Brain pericyte (primary cell): ENCODE measurements around the gene PTPRM.
"Not testable (repeated sequence)": the region's sequence is repeated elsewhere in the genome, so short reads cannot be mapped to it uniquely, and the experiment has no call there.

ENCODE experiments used
- DNase-seq: peaks from one replicate; pipeline ENCODE4 v3.0.0-alpha.2; 2012; ENCODE audit warnings: low read depth, low spot score

Gene PTPRM

DNA sequence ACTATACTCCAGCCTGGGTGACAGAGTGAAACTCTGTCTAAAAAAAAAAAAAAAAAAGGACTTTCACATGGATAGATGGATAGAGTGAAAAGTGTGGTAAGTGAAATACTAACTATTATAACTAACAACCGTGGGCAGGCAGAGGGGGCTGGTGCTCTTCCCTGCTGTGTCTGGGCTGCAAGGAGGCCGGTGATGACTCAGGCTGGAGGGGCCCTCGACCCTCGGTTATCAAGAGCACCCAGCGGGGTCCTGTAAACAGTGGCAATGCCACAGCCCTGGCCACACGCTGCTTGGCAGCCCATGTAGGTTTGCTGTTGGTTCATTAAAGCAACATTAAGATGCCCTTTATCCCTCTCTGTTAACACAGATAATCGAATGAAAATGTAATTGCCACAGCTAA is 857.4 kb downstream of the PTPRM start:
- no peak for DNase-seq

DNA sequence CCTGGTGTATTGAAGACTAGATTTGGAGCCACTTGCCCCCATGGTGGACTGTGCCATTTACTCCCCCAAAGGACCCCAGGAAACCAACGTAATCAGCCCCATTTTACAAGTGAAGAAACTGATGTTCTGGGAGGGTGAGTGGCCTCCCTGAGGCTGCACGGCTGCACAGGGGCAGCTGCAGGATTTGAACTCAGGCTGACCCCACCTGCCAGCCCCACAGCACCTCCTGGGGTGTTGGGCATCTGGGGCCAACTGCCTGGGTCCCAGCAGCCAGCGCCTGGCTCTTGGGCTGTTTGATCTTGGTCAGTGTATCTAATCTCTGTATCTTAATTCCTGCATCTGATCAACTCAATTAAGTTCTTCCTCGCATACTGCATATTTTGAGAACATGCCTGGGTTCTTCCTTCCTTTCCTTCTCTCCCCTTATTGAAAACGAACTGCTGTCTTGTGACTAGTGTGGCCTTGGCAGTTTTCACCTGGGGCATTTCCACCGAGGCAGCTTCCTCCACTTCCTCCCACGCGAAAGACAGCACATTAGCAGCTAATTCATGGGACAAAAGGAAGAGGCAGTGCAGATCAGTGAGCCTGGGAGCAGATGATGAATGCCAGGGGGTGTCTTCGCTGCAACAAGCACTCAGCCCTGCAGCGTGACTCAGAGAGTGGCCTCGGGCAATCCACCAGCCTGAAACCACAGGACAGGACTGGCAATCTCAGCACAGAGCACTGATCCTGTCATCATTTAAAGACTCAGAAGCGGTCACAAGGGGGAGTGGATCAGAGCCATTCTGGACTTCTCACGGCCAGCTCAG is 858.0 kb downstream of the PTPRM start:
- DNase-seq, result no peak

GRCh38 chr18:8426401-8426800 is 859.3 kb downstream of the PTPRM start:
- no peak for DNase-seq

DNA sequence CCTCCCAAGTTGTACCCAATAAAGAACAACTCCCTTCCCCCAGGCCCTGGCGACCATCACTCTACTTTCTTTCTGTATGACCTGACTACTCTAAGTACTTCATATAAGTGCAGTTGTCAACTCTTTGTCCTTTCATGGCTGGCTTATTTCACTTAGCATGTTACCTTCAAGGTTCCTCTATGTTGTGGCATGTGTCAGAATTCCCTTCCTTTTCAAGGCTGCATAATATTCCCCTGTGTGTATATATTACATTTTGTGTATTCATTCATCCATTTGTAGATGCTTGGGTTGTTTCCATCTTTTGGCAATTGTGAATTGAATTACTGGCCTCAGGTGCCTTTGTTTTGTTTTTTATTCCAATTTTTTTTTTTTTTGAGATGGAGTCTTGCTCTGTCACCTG is 860.2 kb downstream of the PTPRM start:
- no peak for DNase-seq

DNA sequence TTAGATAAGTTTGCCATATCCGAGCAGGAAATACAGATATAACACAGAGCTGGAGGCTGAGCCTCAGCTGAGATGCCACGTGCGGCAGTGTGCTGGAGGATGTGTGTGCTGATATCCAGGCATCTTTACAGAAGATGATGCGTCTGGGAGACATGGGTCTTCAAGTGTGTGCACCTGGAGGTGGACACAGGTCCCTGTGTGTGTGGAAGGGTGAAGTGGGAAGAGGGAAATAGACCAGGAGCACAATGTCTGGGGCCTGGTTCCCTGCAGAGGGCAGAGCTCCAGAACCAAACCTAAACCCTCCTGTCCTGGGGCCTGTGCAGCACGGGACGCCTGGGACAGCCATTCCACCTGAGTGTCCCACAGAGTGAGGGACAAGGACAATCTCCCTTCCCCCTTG is 861.8 kb downstream of the PTPRM start:
- no peak for DNase-seq

GRCh38 chr18:8431036-8431435 is 863.9 kb downstream of the PTPRM start:
- no peak for DNase-seq

GRCh38 chr18:8433323-8433722 is 866.2 kb downstream of the PTPRM start:
- DNase-seq, result no peak

DNA sequence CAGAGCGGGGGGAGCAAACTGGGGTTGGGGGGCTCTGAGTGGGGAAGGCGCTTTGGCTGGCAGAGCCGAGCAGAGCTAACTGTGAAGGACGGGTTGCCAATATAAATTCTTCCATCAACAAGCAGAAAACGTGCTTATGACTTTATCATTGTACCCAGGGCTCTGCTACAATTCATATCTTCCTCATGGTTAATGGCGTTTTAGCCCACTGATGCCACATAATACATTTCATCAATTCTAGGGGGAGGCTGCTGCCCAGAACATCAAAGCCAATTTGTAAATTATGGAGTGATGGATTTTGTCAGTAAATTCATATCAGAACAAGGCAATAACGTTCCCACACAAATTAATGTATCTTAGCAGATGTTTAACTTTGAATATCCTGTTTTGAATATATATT is 866.7 kb downstream of the PTPRM start:
- DNase-seq, result no peak

GRCh38 chr18:8435376-8435775 is 868.3 kb downstream of the PTPRM start:
- DNase-seq, result no peak

DNA sequence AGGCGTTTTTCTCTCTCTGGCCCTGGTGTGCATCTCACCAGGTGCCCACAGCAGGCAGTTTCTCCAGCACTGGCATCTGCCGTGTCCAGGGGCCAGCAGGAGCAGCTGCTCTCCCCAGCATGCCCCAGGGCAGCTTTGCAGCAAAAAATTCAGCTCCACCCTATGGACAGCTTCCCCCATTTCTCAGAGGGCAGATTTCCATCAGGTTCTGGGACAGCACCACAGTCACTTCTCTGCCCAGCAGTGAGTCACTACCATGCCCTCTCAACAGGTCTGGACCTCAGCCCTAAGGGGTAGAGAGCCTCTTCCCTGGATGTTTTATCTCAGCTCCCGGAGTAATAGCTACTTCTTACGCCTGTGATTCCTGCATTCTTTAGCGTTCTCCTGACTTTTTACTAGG is 871.9 kb downstream of the PTPRM start:
- DNase-seq, result no peak

GRCh38 chr18:8443505-8443904 is 876.4 kb downstream of the PTPRM start:
- no peak for DNase-seq

DNA sequence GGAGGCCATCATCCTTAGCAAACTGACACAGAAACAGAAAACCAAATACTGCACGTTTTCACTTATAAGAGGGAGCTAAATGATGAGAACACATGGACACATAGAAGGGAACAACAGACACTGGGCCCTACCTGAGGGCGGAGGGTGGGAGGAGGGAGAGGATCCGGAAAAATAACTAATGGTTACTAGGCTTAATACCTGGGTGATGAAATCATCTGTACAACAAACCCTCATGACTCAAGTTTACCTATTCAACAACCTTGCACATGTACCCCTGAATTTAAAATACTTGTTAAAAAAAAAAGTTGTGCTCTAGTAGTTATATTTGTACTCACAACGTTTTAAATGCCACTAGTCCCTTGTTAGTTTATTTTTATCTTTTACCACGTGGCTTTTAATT is 879.8 kb downstream of the PTPRM start:
- not testable (repeated sequence) for DNase-seq

- no peak for DNase-seq
Observed at GRCh38 chr18:8448130-8448529, 881.0 kb downstream of the PTPRM start.

- DNase-seq, result no peak
Observed at GRCh38 chr18:8450013-8450412, 882.9 kb downstream of the PTPRM start.

GRCh38 chr18:8450898-8451665 is 884.0 kb downstream of the PTPRM start:
- DNase-seq, result no peak

DNA sequence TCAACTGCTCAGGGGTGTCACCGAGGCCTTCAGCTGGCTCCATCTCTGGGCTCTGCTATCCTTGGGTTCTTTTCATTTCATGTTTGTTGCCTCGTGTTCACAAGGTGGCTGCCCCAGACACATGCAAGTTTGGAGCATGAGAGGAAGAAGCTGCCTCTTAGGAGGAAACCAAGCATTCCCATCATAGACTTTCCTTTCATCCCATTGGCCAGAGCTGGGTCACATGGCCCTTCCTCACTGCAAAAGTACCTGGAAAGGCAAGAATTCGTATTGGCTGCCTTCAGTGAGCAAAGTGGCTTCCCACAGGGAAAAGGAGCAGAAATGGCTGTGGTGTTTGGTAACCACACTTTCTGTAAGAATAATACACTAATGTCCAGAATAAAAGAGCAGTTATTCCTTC is 886.4 kb downstream of the PTPRM start:
- no peak for DNase-seq

DNA sequence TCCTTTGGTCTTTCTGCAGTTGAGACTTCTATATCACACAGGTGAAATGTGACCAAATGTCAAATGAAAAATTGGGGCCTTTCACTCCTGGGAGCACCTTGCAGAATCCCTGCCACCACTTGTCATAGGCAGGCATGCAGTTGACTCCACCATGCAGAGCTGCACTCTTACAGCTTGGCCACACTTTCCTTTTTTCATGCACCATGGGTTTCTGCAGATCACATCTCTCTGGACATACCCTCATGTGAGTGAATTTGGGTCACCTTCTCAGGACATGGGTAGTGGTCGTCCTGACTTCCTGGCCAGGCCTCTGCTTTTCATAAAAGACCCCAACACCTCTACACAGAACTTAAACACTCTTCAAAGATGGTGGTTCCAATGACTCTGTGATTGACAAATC is 887.0 kb downstream of the PTPRM start:
- DNase-seq, result no peak

- DNase-seq, result no peak
Observed at GRCh38 chr18:8455661-8456614, 888.8 kb downstream of the PTPRM start.
